ENCODE measurements around the gene SRSF9. TPM values are rescaled to one million over a fixed set of nuclear protein-coding genes. Genes with fewer than 3 reads are reported as not detected.
"Not testable (repeated sequence)": the region's sequence is repeated elsewhere in the genome, so short reads cannot be mapped to it uniquely, and the experiment has no call there.

Gene SRSF9
- total RNA-seq, 1 donor from 2014 or later, result 239 TPM

GRCh38 chr12:120457133-120457532 lies 12.4 kb downstream of the SRSF9 start:
- Mint-ChIP-seq H3K36me3 (ENCODE audit: low read depth) (peaks cover 44% of the 10 kb centered on the region), H3K9me3 (no peaks in the 10 kb centered on the region), H3K4me3 (no peak overlapping the region), H3K4me1 (ENCODE audit: low read depth) (peaks cover 13% of the 10 kb centered on the region), H3K27me3 (ENCODE audit: insufficient read depth) (no peaks in the 10 kb centered on the region), H3K27ac (no peak overlapping the region)
- intact Hi-C loops (cut with micrococcal nuclease), result no loop called here
- no peak for DNase-seq (ENCODE audit: low spot score)

- Mint-ChIP-seq H3K4me1 (ENCODE audit: low read depth) (peaks cover 13% of the 10 kb centered on the region), H3K27ac (no peak overlapping the region), H3K36me3 (ENCODE audit: low read depth) (peaks cover 38% of the 10 kb centered on the region), H3K4me3 (no peak overlapping the region), H3K9me3 (no peaks in the 10 kb centered on the region), H3K27me3 (ENCODE audit: insufficient read depth) (no peaks in the 10 kb centered on the region)
- intact Hi-C loops (cut with micrococcal nuclease), result no loop called here
- no peak for DNase-seq (ENCODE audit: low spot score)
Measured at GRCh38 chr12:120455302-120455701, 14.2 kb downstream of the SRSF9 start.

GRCh38 chr12:120453977-120454376 lies 15.6 kb downstream of the SRSF9 start:
- Mint-ChIP-seq H3K4me1 (ENCODE audit: low read depth) (peaks cover 13% of the 10 kb centered on the region), H3K27me3 (ENCODE audit: insufficient read depth) (no peaks in the 10 kb centered on the region), H3K9me3 (no peaks in the 10 kb centered on the region), H3K27ac (no peak overlapping the region), H3K36me3 (ENCODE audit: low read depth) (peaks cover 34% of the 10 kb centered on the region), H3K4me3 (no peak overlapping the region)
- intact Hi-C loops (cut with micrococcal nuclease), result no loop called here
- no peak for DNase-seq (ENCODE audit: low spot score)

- H3K36me3 Mint-ChIP-seq (ENCODE audit: low read depth), result peaks cover 31% of the 10 kb centered on the region
Measured at GRCh38 chr12:120453060-120453750, 16.3 kb downstream of the SRSF9 start.

GRCh38 chr12:120452524-120452923 lies 17.0 kb downstream of the SRSF9 start:
- intact Hi-C loops (cut with micrococcal nuclease); H3K27me3 Mint-ChIP-seq (ENCODE audit: insufficient read depth); H3K27ac Mint-ChIP-seq; DNase-seq (ENCODE audit: low spot score); H3K4me3 Mint-ChIP-seq; H3K9me3 Mint-ChIP-seq: not testable (repeated sequence)
- H3K36me3 Mint-ChIP-seq (ENCODE audit: low read depth), result peaks cover 37% of the 10 kb centered on the region
- peaks cover 17% of the 10 kb centered on the region for H3K4me1 Mint-ChIP-seq (ENCODE audit: low read depth)

More at GRCh38 chr12:120453060-120453750, 16.3 kb downstream of the SRSF9 start:
- H3K4me3 Mint-ChIP-seq, result no peak overlapping the region
- H3K27me3 Mint-ChIP-seq (ENCODE audit: insufficient read depth), result no peaks in the 10 kb centered on the region
- H3K4me1 Mint-ChIP-seq (ENCODE audit: low read depth), result peaks cover 13% of the 10 kb centered on the region
- DNase-seq (ENCODE audit: low spot score), result no peak
- intact Hi-C loops (cut with micrococcal nuclease), result no loop called here
- no peaks in the 10 kb centered on the region for H3K9me3 Mint-ChIP-seq
- no peak overlapping the region for H3K27ac Mint-ChIP-seq

- DNase-seq (ENCODE audit: low spot score), result no peak
- Mint-ChIP-seq H3K27me3 (ENCODE audit: insufficient read depth) (no peaks in the 10 kb centered on the region), H3K4me3 (peak overlapping the region; percentile 97), H3K9me3 (no peaks in the 10 kb centered on the region), H3K27ac (peak overlapping the region; percentile 96), H3K4me1 (ENCODE audit: low read depth) (peaks cover 24% of the 10 kb centered on the region), H3K36me3 (ENCODE audit: low read depth) (peaks cover 34% of the 10 kb centered on the region)
- intact Hi-C loops (cut with micrococcal nuclease), result loop anchor here (2.0 kb wide), 1 partner anchor 49 kb away; the partner anchor contains the start of gene DYNLL1
Measured at GRCh38 chr12:120447992-120448391, 21.6 kb downstream of the SRSF9 start.

- intact Hi-C loops (cut with micrococcal nuclease), result loop anchor here (1.0 to 2.0 kb wide), 3 partner anchors 9 to 50 kb away; partner anchors contain the start of genes COX6A1 and DYNLL1
- Mint-ChIP-seq H3K4me1 (ENCODE audit: low read depth) (peaks cover 24% of the 10 kb centered on the region), H3K27ac (peak overlapping the region; percentile 99), H3K4me3 (peak overlapping the region; percentile 97), H3K36me3 (ENCODE audit: low read depth) (peaks cover 38% of the 10 kb centered on the region)
- DNase-seq (ENCODE audit: low spot score); H3K9me3 Mint-ChIP-seq; H3K27me3 Mint-ChIP-seq (ENCODE audit: insufficient read depth): not testable (repeated sequence)
Measured at GRCh38 chr12:120446844-120447178, 22.7 kb downstream of the SRSF9 start.

- intact Hi-C loops (cut with micrococcal nuclease), result loop anchor here (1.0 to 2.0 kb wide), 3 partner anchors 8 to 51 kb away; partner anchors contain the start of genes COX6A1 and DYNLL1
- Mint-ChIP-seq H3K4me3 (peak within 1 kb of the TSS; percentile 97), H3K36me3 (ENCODE audit: low read depth) (peaks cover 38% of the 10 kb centered on the region), H3K4me1 (ENCODE audit: low read depth) (peaks cover 24% of the 10 kb centered on the region), H3K9me3 (no peaks in the 10 kb centered on the region), H3K27me3 (ENCODE audit: insufficient read depth) (no peaks in the 10 kb centered on the region), H3K27ac (peak within 1 kb of the TSS; percentile 99)
- peak; percentile 87 for DNase-seq (ENCODE audit: low spot score)
Measured at GRCh38 chr12:120445911-120446843, 23.4 kb downstream of the SRSF9 start, which contains the start of the genes GATC and TRIAP1. Gene GATC, plus strand, starts transcription at chr12:120446444. Its CDS starts 37 bp downstream, at chr12:120446481. Gene TRIAP1, minus strand, starts transcription at chr12:120446384. Its CDS starts 12 bp downstream, at chr12:120446372.

GRCh38 chr12:120444676-120445075 lies 24.9 kb downstream of the SRSF9 start:
- Mint-ChIP-seq H3K27me3 (ENCODE audit: insufficient read depth) (no peaks in the 10 kb centered on the region), H3K36me3 (ENCODE audit: low read depth) (peaks cover 42% of the 10 kb centered on the region), H3K4me1 (ENCODE audit: low read depth) (peaks cover 33% of the 10 kb centered on the region), H3K27ac (peak overlapping the region; percentile 44), H3K9me3 (no peaks in the 10 kb centered on the region), H3K4me3 (peak overlapping the region; percentile 97)
- DNase-seq (ENCODE audit: low spot score), result no peak
- intact Hi-C loops (cut with micrococcal nuclease), result no loop called here

- peak; percentile 52 for DNase-seq (ENCODE audit: low spot score)
- intact Hi-C loops (cut with micrococcal nuclease), result loop anchor here (1.0 to 10.0 kb wide), 10 partner anchors 57 to 595 kb away; partner anchors contain the start of genes DYNLL1, MLEC, OASL and RAB35
- Mint-ChIP-seq H3K4me3 (peak overlapping the region; percentile 64), H3K36me3 (ENCODE audit: low read depth) (peaks cover 33% of the 10 kb centered on the region), H3K9me3 (no peaks in the 10 kb centered on the region), H3K4me1 (ENCODE audit: low read depth) (peaks cover 29% of the 10 kb centered on the region), H3K27me3 (ENCODE audit: insufficient read depth) (no peaks in the 10 kb centered on the region), H3K27ac (no peak overlapping the region)
Measured at GRCh38 chr12:120439646-120440247, 29.8 kb downstream of the SRSF9 start.

- no peak for DNase-seq (ENCODE audit: low spot score)
- Mint-ChIP-seq H3K4me1 (ENCODE audit: low read depth) (peaks cover 28% of the 10 kb centered on the region), H3K4me3 (peak overlapping the region; percentile 100), H3K9me3 (no peaks in the 10 kb centered on the region), H3K27me3 (ENCODE audit: insufficient read depth) (no peaks in the 10 kb centered on the region), H3K27ac (peak overlapping the region; percentile 98), H3K36me3 (ENCODE audit: low read depth) (peaks cover 28% of the 10 kb centered on the region)
- intact Hi-C loops (cut with micrococcal nuclease), result loop anchor here (1.0 to 10.0 kb wide), 14 partner anchors 8 to 596 kb away; partner anchors contain the start of genes DYNLL1, GATC, MLEC and OASL
Measured at GRCh38 chr12:120438495-120439198, 30.9 kb downstream of the SRSF9 start.

Data from activated T-helper 1 cell treated with anti-CD3 and anti-CD28 coated beads, Interleukin-12 subunit alpha, Interleukin-12 subunit beta, Interleukin-2, Interleukin-4 antibody, amounts not matched to agents 30 ng/mL and 10 ng/mL and 1 ng/mL, durations not matched to agents 14 hours and 24 hours and 36 hours (primary cell).